RPMI8226 (cell line): ENCODE data around the gene ARSI.

Experiments
- DNase-seq: peaks from one replicate; pipeline ENCODE4 v3.0.0-alpha.2; 2015

ARSI gene

DNA sequence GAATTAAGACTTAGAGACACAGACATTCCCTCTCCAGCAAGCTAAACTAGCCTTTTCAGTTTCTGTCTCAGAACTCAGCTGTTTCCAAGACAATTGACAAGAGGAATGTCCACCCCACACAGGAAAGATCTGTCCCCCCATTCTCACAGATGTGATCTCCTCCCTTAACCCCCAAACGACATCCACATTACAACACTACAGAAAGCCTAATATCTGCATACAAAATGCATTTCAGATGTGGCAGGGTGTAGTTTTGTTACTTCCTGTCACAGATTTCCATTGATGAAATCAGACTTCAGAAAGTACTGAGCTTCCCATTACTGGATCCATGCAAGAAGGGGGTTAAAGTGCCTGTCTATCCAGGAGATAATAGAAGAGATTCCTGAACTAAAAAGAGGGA is 2.9 kb upstream of the ARSI start:
- DNase-seq: no peak

- no peak for DNase-seq
Measured at GRCh38 chr5:150305095-150305494, 2.4 kb upstream of the ARSI start.

- no peak for DNase-seq
Measured at GRCh38 chr5:150304481-150305081, 1.9 kb upstream of the ARSI start.

GRCh38 chr5:150303660-150304386 is 1.1 kb upstream of the ARSI start:
- no peak for DNase-seq

GRCh38 chr5:150303070-150303615 is 438 bp upstream of the ARSI start:
- DNase-seq: no peak

- DNase-seq: no peak
Measured at GRCh38 chr5:150301901-150302300, 804 bp downstream of the ARSI start.

DNA sequence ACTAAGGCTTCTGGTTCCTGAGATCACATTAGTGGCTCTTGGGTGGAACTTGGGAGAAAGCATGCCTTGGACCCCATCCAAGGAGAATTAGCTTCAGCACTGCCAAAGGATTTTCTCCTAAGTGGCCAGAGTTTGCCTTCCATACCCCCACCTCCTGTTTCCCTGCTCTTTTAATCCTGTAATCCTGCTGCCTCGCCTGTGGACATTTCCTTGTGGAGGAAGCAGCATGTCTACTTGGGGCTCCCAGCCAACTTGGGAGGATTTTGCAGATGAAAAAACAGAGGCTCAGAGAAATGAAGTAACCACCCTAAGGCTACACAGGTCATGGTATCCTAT is 1.6 kb downstream of the ARSI start:
- DNase-seq: no peak

GRCh38 chr5:150300496-150301169 is 2.1 kb downstream of the ARSI start:
- no peak for DNase-seq

- no peak for DNase-seq
Measured at GRCh38 chr5:150299571-150300327, 3.0 kb downstream of the ARSI start.

DNA sequence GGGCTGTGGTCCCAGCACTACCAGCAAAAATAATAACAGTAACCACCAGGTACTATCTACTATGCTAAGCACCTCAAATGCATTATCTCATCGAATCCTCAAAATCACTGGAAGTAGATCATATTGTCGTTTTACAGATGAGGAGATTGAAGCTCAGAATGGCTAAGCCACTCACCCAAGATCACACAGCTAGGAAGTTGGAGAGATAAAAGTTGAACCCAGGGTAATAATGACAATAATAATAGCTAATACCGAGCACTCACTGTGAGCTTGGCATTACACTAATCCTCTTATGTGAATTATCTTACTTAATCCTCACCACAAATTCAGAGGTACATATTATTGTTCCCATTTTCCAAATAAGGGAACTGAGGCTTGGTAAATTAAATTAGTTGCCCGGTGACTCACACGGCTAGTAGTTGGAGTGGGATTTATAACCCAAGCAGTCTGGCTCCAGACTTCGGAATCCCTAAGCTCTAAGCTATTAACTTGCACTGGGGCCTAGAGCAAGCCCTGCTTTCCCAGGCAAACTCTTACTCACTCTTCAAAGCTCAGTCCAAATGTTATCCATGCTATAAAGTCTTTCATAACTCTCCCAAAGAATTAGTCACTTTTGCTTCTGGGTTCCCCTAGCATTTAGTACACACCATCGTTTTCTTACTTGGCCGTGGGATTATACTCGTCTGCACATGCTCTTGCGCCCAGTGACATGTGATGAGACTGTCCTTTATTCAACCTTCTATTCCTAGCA is 3.8 kb downstream of the ARSI start:
- DNase-seq: no peak

GRCh38 chr5:150297934-150298595 is 4.6 kb downstream of the ARSI start:
- no peak for DNase-seq

- DNase-seq: no peak
Measured at GRCh38 chr5:150297236-150297890, 5.3 kb downstream of the ARSI start.

- no peak for DNase-seq
Measured at GRCh38 chr5:150296496-150296895, 6.2 kb downstream of the ARSI start.

DNA sequence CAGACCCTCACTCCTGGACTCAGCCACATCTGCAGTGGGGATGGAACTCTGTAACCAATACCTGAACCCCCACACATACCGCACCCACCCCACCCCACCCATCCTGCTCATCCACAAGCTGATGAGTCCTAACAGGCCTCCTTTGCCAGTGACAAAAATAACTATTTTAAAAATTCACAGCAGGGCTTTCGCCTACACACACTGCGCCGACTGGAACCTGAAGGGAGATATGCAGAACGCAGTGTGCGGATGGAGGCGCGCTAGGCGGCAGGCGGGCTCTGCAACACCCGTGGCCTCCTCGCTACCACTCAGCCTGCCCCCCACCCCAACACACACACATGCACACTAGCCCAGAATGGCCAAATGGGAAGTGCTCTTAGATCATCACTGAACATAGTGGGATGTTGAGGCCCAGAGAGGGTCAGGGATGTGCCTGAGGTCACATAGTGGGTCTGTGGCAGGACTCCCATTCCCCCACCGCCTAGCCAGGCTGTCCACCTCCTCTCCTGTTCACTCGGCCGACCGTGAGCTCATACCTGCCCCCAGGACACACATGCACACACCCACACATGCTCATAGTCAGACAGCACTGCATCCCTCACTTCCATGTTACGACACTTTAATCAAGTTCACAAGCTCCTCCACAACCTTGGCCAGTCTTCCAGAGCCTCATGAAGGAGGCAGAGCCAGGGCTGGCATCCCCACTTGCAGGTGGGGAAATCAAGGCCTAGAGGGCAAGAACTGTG is 6.8 kb downstream of the ARSI start:
- DNase-seq: no peak

DNA sequence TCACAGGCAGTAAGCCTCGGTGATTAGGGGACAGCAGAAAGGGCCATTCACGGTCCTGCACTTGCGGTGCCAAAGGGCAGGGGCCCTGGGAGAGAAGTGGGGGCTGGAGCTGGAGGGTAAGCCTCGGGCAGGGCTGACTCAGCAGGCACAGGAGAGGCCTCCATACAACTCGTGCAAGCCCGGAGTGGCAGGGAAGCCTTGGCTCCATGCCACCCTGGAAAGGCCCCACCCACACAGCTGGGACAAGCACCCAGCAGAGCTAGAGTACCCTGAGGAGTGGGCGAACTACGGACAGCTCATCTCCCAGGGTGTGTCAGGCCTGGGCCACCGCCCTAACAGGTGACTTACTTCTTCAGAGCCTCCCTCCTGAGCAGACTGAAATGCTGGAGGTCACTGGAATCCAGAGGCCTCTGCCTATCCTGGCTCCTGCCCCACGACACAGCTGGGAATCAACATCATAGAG is 7.5 kb downstream of the ARSI start:
- peak; percentile 67 for DNase-seq

GRCh38 chr5:150294551-150295071 is 8.1 kb downstream of the ARSI start:
- DNase-seq: peak; percentile 66

DNA sequence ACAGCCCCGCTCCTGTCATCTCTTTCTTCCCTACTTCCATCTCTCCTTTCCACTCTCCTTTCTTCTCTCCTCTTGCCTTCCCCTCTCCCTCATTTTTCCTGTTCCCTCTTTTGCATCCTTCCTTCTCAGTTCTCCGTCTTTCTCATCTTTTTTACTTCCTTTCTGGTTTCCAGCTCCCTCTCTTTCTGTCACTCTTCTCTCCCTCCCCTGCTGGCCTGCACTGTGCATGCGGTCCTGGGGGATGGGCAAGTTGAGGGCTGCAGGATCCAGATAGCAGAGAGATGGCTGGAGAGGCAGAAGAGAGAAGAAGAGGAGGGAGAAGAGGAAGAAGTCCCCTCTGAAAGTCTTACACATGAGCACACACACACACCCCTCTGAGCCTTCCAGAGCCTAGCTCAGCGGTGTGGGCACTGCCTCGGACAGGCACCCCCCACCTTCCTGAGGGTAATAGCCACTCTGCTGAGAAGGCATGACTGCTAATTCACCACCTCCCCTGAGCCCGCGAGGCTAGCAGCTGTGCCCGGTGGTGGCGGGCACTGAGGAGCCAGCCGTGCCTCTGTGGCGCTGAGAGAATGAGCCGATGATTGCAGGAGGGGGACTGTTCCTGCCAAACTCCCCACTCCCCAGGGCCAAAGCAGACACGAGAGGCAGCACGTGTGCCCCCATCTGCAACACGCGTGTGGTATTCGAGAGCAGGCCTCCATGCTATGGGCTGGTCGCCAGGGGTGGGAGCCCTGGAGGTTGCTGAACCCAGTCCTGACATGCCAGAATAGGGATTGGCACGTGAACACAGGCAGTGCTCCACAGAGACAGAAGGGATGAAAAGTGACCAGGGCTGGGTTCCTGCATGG is 9.4 kb downstream of the ARSI start:
- DNase-seq: peak; percentile 28

- no peak for DNase-seq
Measured at GRCh38 chr5:150291388-150292385, 11.0 kb downstream of the ARSI start.
